Measurements from ENCODE around the gene SLITRK5. TPM values are rescaled to one million over a fixed set of nuclear protein-coding genes. Genes with fewer than 3 reads are reported as not detected.

SLITRK5 gene
- total RNA-seq: not detected in 2 replicates

GRCh38 chr13:87671031-87671752 is at the start of gene SLITRK5:
Gene SLITRK5, plus strand, starts transcription at chr13:87671371. Its CDS starts 4,018 bp downstream, at chr13:87675389.

All from thoracic aorta endothelial cell (primary cell).